H7 (cell line): ENCODE measurements around the gene SELENOK. TPM values are rescaled to one million over a fixed set of nuclear protein-coding genes. Genes with fewer than 3 reads are reported as not detected.

Source experiments
- DNase-seq: peaks from one replicate; pipeline ENCODE4 v3.0.0; 2012
- H3K27me3 ChIP-seq: 2 replicates; pipeline ENCODE4 v1.6.0; 2011; ENCODE audit warnings: mild to moderate bottlenecking, low read length; ENCODE audit not compliant: control insufficient read depth, insufficient read depth
- H3K36me3 ChIP-seq: replicated peaks from 2 replicates; pipeline ENCODE4 v1.5.1; 2011; ENCODE audit warnings: low read length; ENCODE audit not compliant: control insufficient read depth, insufficient read depth
- H3K4me3 ChIP-seq: 2 replicates; pipeline ENCODE4 v1.5.1; 2011; ENCODE audit warnings: low read depth, mild to moderate bottlenecking, control low read depth, low read length, moderate library complexity; ENCODE audit not compliant: insufficient read depth
- total RNA-seq: library from RNA; depleted of rRNA; stranded (reverse); fragments of >200 nt; shearing (Covaris generic); gene quantifications from 2 replicates; pipeline ENCODE4 v1.2.3, GENCODE V29; 2014; rRNA removed

SELENOK gene
- total RNA-seq, 1 experiment from 2014 or later = 44.1 TPM

DNA sequence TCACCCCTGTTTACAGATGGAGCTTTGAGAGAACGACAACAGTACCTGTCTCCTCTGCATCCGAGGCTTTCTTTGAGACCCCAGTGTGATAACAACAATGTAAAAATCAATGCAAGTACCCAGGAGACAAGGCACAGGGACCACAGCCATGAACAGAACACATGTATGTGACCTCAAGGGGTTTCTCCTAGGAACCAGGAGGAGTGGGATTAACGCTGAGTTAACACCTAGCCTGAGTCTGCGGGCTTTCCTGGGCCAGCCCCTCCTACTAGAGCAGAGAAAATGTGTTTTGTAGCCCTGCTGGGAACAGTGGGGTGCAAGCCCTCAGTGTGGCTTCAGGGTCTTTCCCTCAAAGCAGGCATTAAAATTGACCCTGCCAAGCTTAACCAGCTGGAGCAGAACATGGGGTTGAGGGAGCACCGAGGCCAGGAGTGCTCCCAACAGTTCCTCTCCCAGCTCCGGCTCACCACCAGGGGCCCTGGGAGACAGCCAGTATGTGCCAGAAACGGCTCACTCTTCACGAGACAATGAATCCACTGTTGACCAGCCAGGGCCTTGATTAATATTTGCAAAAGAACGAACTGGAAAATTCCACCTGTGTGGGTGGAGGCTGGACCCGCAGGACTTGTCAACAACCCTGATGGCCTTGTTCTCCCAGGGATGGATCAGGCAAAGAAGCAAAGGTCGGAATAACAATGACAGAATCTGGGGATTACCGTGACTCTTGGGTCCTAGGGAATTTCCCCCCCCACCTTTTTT is 49.0 kb downstream of the SELENOK start:
- H3K4me3 ChIP-seq = no peak overlapping the region
- peak; percentile 67 for DNase-seq
- peaks cover 10% of the 10 kb centered on the region for H3K27me3 ChIP-seq
- no peaks in the 10 kb centered on the region; the same call in 1 of the 2 replicates for H3K36me3 ChIP-seq

DNA sequence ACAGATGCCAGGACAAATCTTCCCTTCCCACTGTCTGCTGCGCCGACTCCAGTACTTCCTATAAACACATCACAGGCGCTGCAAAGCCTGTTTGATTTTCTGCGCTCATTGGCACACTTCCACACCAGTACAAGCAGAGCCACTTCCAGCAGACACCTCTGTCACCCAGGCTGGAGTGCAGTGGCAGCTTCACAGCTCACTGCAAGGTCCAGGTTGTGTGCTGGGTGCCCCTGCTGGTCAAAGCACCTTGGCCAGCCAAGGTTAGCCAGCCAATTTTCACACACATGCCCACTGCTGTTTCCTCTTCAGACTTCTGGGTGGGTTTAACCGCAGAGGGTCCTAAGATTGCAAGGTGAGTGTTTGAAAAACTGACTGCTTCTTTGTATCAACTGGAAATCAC is 50.4 kb downstream of the SELENOK start:
- Histone ChIP-seq H3K27me3 (peaks cover 1% of the 10 kb centered on the region; the same call in 1 of the 2 replicates), H3K36me3 (no peaks in the 10 kb centered on the region; the same call in 1 of the 2 replicates), H3K4me3 (no peak overlapping the region)
- DNase-seq = no peak

GRCh38 chr3:53837331-53837730 is 54.3 kb downstream of the SELENOK start:
- DNase-seq = no peak
- H3K4me3 ChIP-seq = no peak overlapping the region

GRCh38 chr3:53836084-53836872 is 55.4 kb downstream of the SELENOK start:
- DNase-seq = no peak
- H3K36me3 ChIP-seq = no peaks in the 10 kb centered on the region; the same call in 1 of the 2 replicates
- H3K27me3 ChIP-seq = no peaks in the 10 kb centered on the region
- no peak overlapping the region for H3K4me3 ChIP-seq

More at GRCh38 chr3:53837331-53837730, 54.3 kb downstream of the SELENOK start:
- H3K36me3 ChIP-seq = no peaks in the 10 kb centered on the region; the same call in 1 of the 2 replicates
- no peaks in the 10 kb centered on the region for H3K27me3 ChIP-seq

DNA sequence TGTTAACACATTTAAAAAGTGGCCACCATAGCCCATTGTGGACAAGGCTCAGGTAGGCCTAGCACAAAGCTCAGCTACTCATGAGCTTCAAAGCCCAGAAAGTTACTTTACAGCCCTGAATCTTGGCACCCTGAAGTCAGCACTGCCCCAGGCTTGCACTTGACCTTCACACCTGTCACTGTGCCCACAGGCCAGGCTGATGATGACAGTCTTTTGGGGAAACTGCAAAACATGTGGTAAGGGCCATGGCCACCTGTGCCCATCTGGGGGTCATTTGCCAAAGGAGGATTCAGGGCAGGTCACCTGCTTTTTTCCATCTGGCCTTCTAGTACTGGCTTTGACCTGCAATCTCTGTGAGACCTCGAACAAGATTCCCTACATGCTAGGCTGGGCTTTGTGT is 56.4 kb downstream of the SELENOK start:
- H3K27me3 ChIP-seq = no peaks in the 10 kb centered on the region
- H3K4me3 ChIP-seq = no peak overlapping the region
- no peaks in the 10 kb centered on the region; the same call in 1 of the 2 replicates for H3K36me3 ChIP-seq
- DNase-seq = no peak

DNA sequence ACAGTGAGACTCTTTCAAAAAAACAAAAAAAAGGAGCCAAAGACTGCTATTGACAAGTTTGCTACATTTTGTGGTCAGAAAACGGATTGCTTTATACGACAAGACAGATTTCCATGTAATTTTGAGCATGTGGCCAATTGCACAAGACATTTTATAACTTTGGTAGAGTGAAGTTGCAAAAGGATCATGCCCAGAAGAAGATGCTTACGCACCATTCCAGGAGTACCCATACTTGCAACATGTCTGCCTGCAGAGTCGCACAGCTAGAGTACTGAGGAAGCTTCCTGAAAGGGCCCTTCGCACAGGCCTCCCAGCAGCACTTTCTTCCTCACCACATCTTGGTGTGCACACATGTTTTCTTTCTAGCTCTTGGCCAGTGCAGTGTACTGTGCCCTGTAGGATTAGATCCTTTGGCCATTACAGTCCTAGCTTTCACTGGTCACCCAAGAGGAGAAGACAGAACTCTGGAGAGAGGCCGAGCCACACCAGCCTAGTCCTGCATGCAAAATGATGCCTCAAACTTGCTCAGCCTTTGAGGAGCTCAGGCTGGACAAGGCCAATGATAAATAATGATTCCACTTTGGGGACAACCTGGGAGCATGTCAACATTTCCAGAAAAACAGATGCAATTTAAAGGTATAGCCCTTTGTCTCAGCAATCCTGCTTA is 57.1 kb downstream of the SELENOK start:
- no peak overlapping the region for H3K4me3 ChIP-seq
- no peak for DNase-seq
- H3K36me3 ChIP-seq = no peaks in the 10 kb centered on the region; the same call in 1 of the 2 replicates
- no peaks in the 10 kb centered on the region for H3K27me3 ChIP-seq

Other genes with a start within 250 kb of the SELENOK start
- gene CHDH, start 45.4 kb downstream of the SELENOK start, total RNA-seq = 8.8 and 11.7 TPM in 2 replicates
- 7.2 and 8.9 TPM in 2 replicates for gene IL17RB, start 45.3 kb downstream of the SELENOK start, total RNA-seq
- gene ACTR8, start 9.7 kb downstream of the SELENOK start, total RNA-seq = 21.2 and 27.6 TPM in 2 replicates
- gene CACNA2D3, start 230.7 kb upstream of the SELENOK start, total RNA-seq = 1.6 TPM in 2 replicates